Erythroblast (primary cell): ENCODE data around the gene SZT2.

Experiments
- GATA1 ChIP-seq: IDR thresholded peaks from 2 replicates; pipeline ENCODE4 v1.6.1; 2011; ENCODE audit warnings: low read depth, mild to moderate bottlenecking, control low read depth, low read length, moderate library complexity
- POLR2A ChIP-seq: IDR thresholded peaks from 2 replicates; pipeline ENCODE4 v1.6.1; 2011; ENCODE audit warnings: mild to moderate bottlenecking, low read length

DNA sequence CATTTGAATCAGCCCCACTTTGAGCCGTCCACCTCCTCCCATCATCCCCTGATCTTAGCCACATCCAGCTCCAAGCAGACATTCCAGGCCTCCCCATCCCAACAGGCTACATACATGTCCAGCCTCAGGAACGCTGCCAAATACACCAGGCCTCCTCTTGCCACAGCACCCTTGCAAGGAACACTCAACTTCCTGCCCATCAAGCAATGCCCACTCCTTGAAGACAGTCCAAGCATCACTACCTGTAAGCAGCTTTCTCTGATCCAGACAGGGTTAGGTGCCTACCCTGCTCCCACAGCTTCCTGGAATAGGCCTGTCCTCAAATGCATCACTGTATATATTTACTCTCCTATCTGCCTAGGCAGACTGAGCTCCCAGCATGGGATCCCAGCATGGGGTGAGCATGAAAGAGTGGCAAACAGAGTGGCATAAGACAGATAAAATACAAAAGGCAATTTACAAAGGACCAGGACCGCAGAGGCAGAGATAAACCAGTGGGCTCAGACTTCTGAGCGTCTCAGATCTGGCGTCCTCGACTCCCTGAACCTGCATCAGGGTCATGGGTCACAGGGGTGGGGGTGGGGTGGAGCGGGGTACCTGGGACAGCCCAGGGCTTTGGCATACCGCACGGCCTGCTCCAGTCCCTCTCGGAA is 63.2 kb downstream of the SZT2 start:
- TF ChIP-seq POLR2A, result no peak
- TF ChIP-seq GATA1, result no peak
